ENCODE results near the gene RAPGEF3. TPM values are rescaled to one million over a fixed set of nuclear protein-coding genes. Genes with fewer than 3 reads are reported as not detected.

RAPGEF3 gene
- total and polyA plus RNA-seq, 3 experiments from 2014 or later, result 0.15 to 1.1 (median 0.95) TPM

- H3K27me3 Mint-ChIP-seq, result peaks cover 0 to 4% of the 10 kb centered on the region in 2 donors
- peaks cover 23 to 27% (median 23%) of the 10 kb centered on the region in 3 donors for H3K4me1 Mint-ChIP-seq
- DNase-seq, result no peak
- H3K36me3 Mint-ChIP-seq, result peaks cover 0 to 2% (median 0%) of the 10 kb centered on the region in 3 donors
- no peaks in the 10 kb centered on the region for H3K27me3 ChIP-seq (ENCODE audit: insufficient read depth, low read length, poor library complexity, severe bottlenecking)
- no peak overlapping the region for H3K4me3 ChIP-seq (ENCODE audit: low read length)
- no peaks in the 10 kb centered on the region for H3K9me3 ChIP-seq (ENCODE audit: low read length)
- no peak overlapping the region for H3K27ac Mint-ChIP-seq
- H3K36me3 ChIP-seq (ENCODE audit: insufficient read depth, low read length), result no peaks in the 10 kb centered on the region
- POLR2A ChIA-PET, result no interaction called here
- CTCF ChIA-PET, result interaction anchor here (0.9 to 19.1 kb wide), 10 partner anchors 10 to 72 kb away, joined by 3 to 414 read pairs (median 24); partner anchors contain the start of genes RAPGEF3 and RPAP3
- H3K27ac ChIP-seq (ENCODE audit: low read depth, low read length), result no peak overlapping the region
- H3K4me3 Mint-ChIP-seq, result no peak overlapping the region
- peaks cover 16% of the 10 kb centered on the region for H3K4me1 ChIP-seq (ENCODE audit: insufficient read depth, low read length)
- no peaks in the 10 kb centered on the region for H3K9me3 Mint-ChIP-seq
These were observed 9.7 kb upstream of the RAPGEF3 start for GRCh38 chr12:47768323-47768811.

- peaks cover 0 to under 1% of the 10 kb centered on the region in 2 donors for H3K27me3 Mint-ChIP-seq
- H3K4me3 ChIP-seq (ENCODE audit: low read length), result no peak overlapping the region
- peaks cover 19 to 22% (median 20%) of the 10 kb centered on the region in 3 donors for H3K4me1 Mint-ChIP-seq
- H3K9me3 ChIP-seq (ENCODE audit: low read length), result no peaks in the 10 kb centered on the region
- ChIA-PET CTCF (interaction anchor here (1.0 to 19.1 kb wide), 23 partner anchors 10 to 116 kb away, joined by 3 to 414 read pairs (median 6); partner anchors contain the start of genes RAPGEF3 and RPAP3), POLR2A (interaction anchor here (1.6 to 1.8 kb wide), 2 partner anchors 26 to 61 kb away, joined by 6 to 7 read pairs; partner anchors contain the start of gene RPAP3)
- peak overlapping the region in 4 of 8 donors; percentile 16 to 62 (median 18) for H3K27ac Mint-ChIP-seq
- no peaks in the 10 kb centered on the region for H3K9me3 Mint-ChIP-seq
- H3K27ac ChIP-seq (ENCODE audit: low read depth, low read length), result no peak overlapping the region
- peak overlapping the region in 1 of 7 donors; percentile 73 for H3K4me3 Mint-ChIP-seq
- no peaks in the 10 kb centered on the region for H3K27me3 ChIP-seq (ENCODE audit: insufficient read depth, low read length, poor library complexity, severe bottlenecking)
- DNase-seq, result peak; percentile 53 to 81 (median 59)
- H3K4me1 ChIP-seq (ENCODE audit: insufficient read depth, low read length), result peaks cover 11% of the 10 kb centered on the region
- no peaks in the 10 kb centered on the region for H3K36me3 Mint-ChIP-seq
- no peaks in the 10 kb centered on the region for H3K36me3 ChIP-seq (ENCODE audit: insufficient read depth, low read length)
These were observed 8.6 kb upstream of the RAPGEF3 start for GRCh38 chr12:47767216-47767724.

GRCh38 chr12:47766502-47767215 lies 8.0 kb upstream of the RAPGEF3 start:
- no peak overlapping the region for H3K4me3 ChIP-seq (ENCODE audit: low read length)
- no peaks in the 10 kb centered on the region for H3K9me3 ChIP-seq (ENCODE audit: low read length)
- no peaks in the 10 kb centered on the region for H3K36me3 Mint-ChIP-seq
- no peaks in the 10 kb centered on the region for H3K9me3 Mint-ChIP-seq
- no peaks in the 10 kb centered on the region for H3K27me3 ChIP-seq (ENCODE audit: insufficient read depth, low read length, poor library complexity, severe bottlenecking)
- H3K27ac Mint-ChIP-seq, result peak overlapping the region in 5 of 8 donors; percentile 12 to 62 (median 42)
- H3K36me3 ChIP-seq (ENCODE audit: insufficient read depth, low read length), result no peaks in the 10 kb centered on the region
- H3K4me1 ChIP-seq (ENCODE audit: insufficient read depth, low read length), result peaks cover 11% of the 10 kb centered on the region
- no peaks in the 10 kb centered on the region for H3K27me3 Mint-ChIP-seq
- H3K4me3 Mint-ChIP-seq, result peak overlapping the region in 3 of 7 donors; percentile 34 to 73 (median 38)
- DNase-seq, result peak in 3 of 5 donors; percentile 29 to 59 (median 34)
- peaks cover 17 to 22% (median 20%) of the 10 kb centered on the region in 3 donors for H3K4me1 Mint-ChIP-seq
- no peak overlapping the region for H3K27ac ChIP-seq (ENCODE audit: low read depth, low read length)
- POLR2A ChIA-PET, result interaction anchor here (0.9 to 1.8 kb wide), 3 partner anchors 9 to 61 kb away, joined by 3 to 7 read pairs (median 6); partner anchors contain the start of gene RPAP3
- CTCF ChIA-PET, result interaction anchor here (1.0 to 19.1 kb wide), 24 partner anchors 9 to 115 kb away, joined by 3 to 414 read pairs (median 6); partner anchors contain the start of genes RAPGEF3 and RPAP3

GRCh38 chr12:47763481-47764346 lies 5.0 kb upstream of the RAPGEF3 start:
- Histone ChIP-seq H3K4me1 (ENCODE audit: insufficient read depth, low read length) (peaks cover 21% of the 10 kb centered on the region), H3K27ac (ENCODE audit: low read depth, low read length) (no peak overlapping the region), H3K36me3 (ENCODE audit: insufficient read depth, low read length) (no peaks in the 10 kb centered on the region), H3K27me3 (ENCODE audit: insufficient read depth, low read length, poor library complexity, severe bottlenecking) (no peaks in the 10 kb centered on the region), H3K9me3 (ENCODE audit: low read length) (no peaks in the 10 kb centered on the region), H3K4me3 (ENCODE audit: low read length) (no peak overlapping the region)
- Mint-ChIP-seq H3K9me3 (no peaks in the 10 kb centered on the region), H3K27ac (peak overlapping the region in 2 of 8 donors; percentile 16 to 17), H3K4me3 (no peak overlapping the region), H3K36me3 (no peaks in the 10 kb centered on the region), H3K4me1 (peaks cover 17 to 22% (median 20%) of the 10 kb centered on the region in 3 donors), H3K27me3 (no peaks in the 10 kb centered on the region)
- DNase-seq, result no peak
- CTCF ChIA-PET, result interaction anchor here (1.3 to 10.6 kb wide), 4 partner anchors 8 to 21 kb away, joined by 3 to 156 read pairs (median 5); partner anchors contain the start of gene SLC48A1
- POLR2A ChIA-PET, result no interaction called here

GRCh38 chr12:47762850-47763465 lies 4.3 kb upstream of the RAPGEF3 start:
- H3K27ac ChIP-seq (ENCODE audit: low read depth, low read length), result no peak overlapping the region
- H3K9me3 ChIP-seq (ENCODE audit: low read length), result no peaks in the 10 kb centered on the region
- DNase-seq, result no peak
- H3K27me3 ChIP-seq (ENCODE audit: insufficient read depth, low read length, poor library complexity, severe bottlenecking), result no peaks in the 10 kb centered on the region
- H3K4me1 ChIP-seq (ENCODE audit: insufficient read depth, low read length), result peaks cover 21% of the 10 kb centered on the region
- H3K36me3 ChIP-seq (ENCODE audit: insufficient read depth, low read length), result no peaks in the 10 kb centered on the region
- ChIA-PET CTCF (interaction anchor here (0.8 to 10.6 kb wide), 7 partner anchors 8 to 20 kb away, joined by 3 to 156 read pairs (median 4); partner anchors contain the start of gene SLC48A1), POLR2A (no interaction called here)
- Mint-ChIP-seq H3K27ac (peak overlapping the region in 1 of 8 donors; percentile 52), H3K36me3 (no peaks in the 10 kb centered on the region), H3K4me1 (peaks cover 17 to 28% (median 20%) of the 10 kb centered on the region in 3 donors), H3K9me3 (no peaks in the 10 kb centered on the region), H3K4me3 (no peak overlapping the region), H3K27me3 (no peaks in the 10 kb centered on the region)
- no peak overlapping the region for H3K4me3 ChIP-seq (ENCODE audit: low read length)

- ChIA-PET CTCF (interaction anchor here (1.0 to 10.6 kb wide), 10 partner anchors 9 to 80 kb away, joined by 3 to 156 read pairs (median 16); partner anchors contain the start of genes RPAP3 and SLC48A1), POLR2A (interaction anchor here (0.9 to 1.3 kb wide), 4 partner anchors 8 to 16 kb away, joined by 3 to 5 read pairs (median 3); no protein-coding TSS in a partner anchor)
- Mint-ChIP-seq H3K27me3 (no peaks in the 10 kb centered on the region), H3K27ac (no peak overlapping the region), H3K4me3 (peak overlapping the region; percentile 34 to 90 (median 67)), H3K4me1 (peaks cover 11 to 31% (median 15%) of the 10 kb centered on the region in 3 donors), H3K9me3 (no peaks in the 10 kb centered on the region), H3K36me3 (no peaks in the 10 kb centered on the region)
- Histone ChIP-seq H3K27ac (ENCODE audit: low read depth, low read length) (no peak overlapping the region), H3K4me3 (ENCODE audit: low read length) (peak overlapping the region; percentile 66), H3K36me3 (ENCODE audit: insufficient read depth, low read length) (no peaks in the 10 kb centered on the region), H3K9me3 (ENCODE audit: low read length) (no peaks in the 10 kb centered on the region), H3K27me3 (ENCODE audit: insufficient read depth, low read length, poor library complexity, severe bottlenecking) (no peaks in the 10 kb centered on the region), H3K4me1 (ENCODE audit: insufficient read depth, low read length) (peaks cover 11% of the 10 kb centered on the region)
- DNase-seq, result no peak
These were observed 171 bp downstream of the RAPGEF3 start for GRCh38 chr12:47758584-47758833.

All from CD8-positive, alpha-beta memory T cell (primary cell).